IMR-90 (cell line): ENCODE data around the gene CTTN. TPM values are rescaled to one million over a fixed set of nuclear protein-coding genes. Genes with fewer than 3 reads are reported as not detected.

Source experiments
- ATAC-seq: fragments of 200-7000 bp; cut with Tn5 transposase; 2 replicates; pipeline ENCODE4 v1.9.1; 2020; ENCODE audit warnings: low read depth, mild to moderate bottlenecking, moderate library complexity
- BruUV-seq: library from RNA; stranded (reverse); fragments of 400-500 nt; replicated peaks from 2 replicates; lab custom pipeline; 2021; lab: Mats Ljungman, UMichigan
- CTCF ChIA-PET: fragments of 300-600 bp; formaldehyde crosslinking; extraction: SDS; loops from one replicate; lab custom pipeline; 2021; ENCODE audit warnings: antibody characterized with exemption; lab: Yijun Ruan, JAX
- POLR2A ChIA-PET: fragments of 300-600 bp; sonication (Branson Sonifier 250); formaldehyde crosslinking; loops from one replicate; lab custom pipeline; 2022; ENCODE audit warnings: antibody characterized with exemption; ENCODE audit not compliant: unreplicated experiment; lab: Charles Lee
- DNase-seq: peaks from one replicate; pipeline ENCODE4 v3.0.0; 2013
- H2AFZ ChIP-seq: replicated peaks from 2 replicates; pipeline ENCODE3; 2013; ENCODE audit warnings: low read length, mild to moderate bottlenecking; ENCODE audit not compliant: poor library complexity
- H2AK5ac ChIP-seq: 2 replicates; pipeline ENCODE4 v1.6.1; 2013; ENCODE audit warnings: low read depth, low read length, inconsistent platforms
- H2AK9ac ChIP-seq: replicated peaks from 2 replicates; pipeline ENCODE3; 2013; ENCODE audit warnings: mild to moderate bottlenecking, low read depth, low read length, moderate library complexity; ENCODE audit not compliant: poor library complexity
- H2BK120ac ChIP-seq: 2 replicates; pipeline ENCODE4 v1.6.1; 2013; ENCODE audit warnings: low read depth, low read length, inconsistent platforms
- H2BK15ac ChIP-seq: 3 replicates; pipeline ENCODE4 v1.6.1; 2013; ENCODE audit warnings: low read depth, low read length, inconsistent platforms
- H2BK20ac ChIP-seq: 2 replicates; pipeline ENCODE4 v1.6.1; 2013; ENCODE audit warnings: low read depth, mild to moderate bottlenecking, inconsistent platforms, low read length, moderate library complexity
- H2BK5ac ChIP-seq: 2 replicates; pipeline ENCODE4 v1.6.1; 2013; ENCODE audit warnings: mild to moderate bottlenecking, low read depth, low read length, inconsistent platforms; ENCODE audit not compliant: poor library complexity, severe bottlenecking
- H3K14ac ChIP-seq: replicated peaks from 2 replicates; pipeline ENCODE4 v1.6.1; 2013; ENCODE audit warnings: low read depth, low read length, inconsistent platforms
- H3K18ac ChIP-seq: 2 replicates; pipeline ENCODE4 v1.6.1; 2013; ENCODE audit warnings: low read depth, low read length, control low read depth
- H3K23ac ChIP-seq: 2 replicates; pipeline ENCODE4 v1.6.1; 2013; ENCODE audit warnings: low read depth, low read length, inconsistent platforms
- H3K27ac ChIP-seq: 2 replicates; pipeline ENCODE4 v1.5.1; 2013; ENCODE audit warnings: mild to moderate bottlenecking, control low read depth, low read length; ENCODE audit not compliant: insufficient read depth
- H3K27me3 ChIP-seq: 2 replicates; pipeline ENCODE4 v1.6.1; 2013; ENCODE audit warnings: low read length; ENCODE audit not compliant: control insufficient read depth, insufficient read depth
- H3K36me3 ChIP-seq: 2 replicates; pipeline ENCODE4 v1.6.1; 2013; ENCODE audit warnings: low read length, mixed read lengths; ENCODE audit not compliant: control insufficient read depth, insufficient read depth
- H3K4ac ChIP-seq: 2 replicates; pipeline ENCODE4 v1.6.1; 2013; ENCODE audit warnings: low read depth, low read length, inconsistent platforms
- H3K4me1 ChIP-seq: 2 replicates; pipeline ENCODE4 v1.6.1; 2013; ENCODE audit warnings: low read length, mixed read lengths; ENCODE audit not compliant: control insufficient read depth, insufficient read depth
- H3K4me2 ChIP-seq: 2 replicates; pipeline ENCODE4 v1.6.1; 2013; ENCODE audit warnings: low read depth, mild to moderate bottlenecking, control low read depth, low read length, moderate library complexity
- H3K4me3 ChIP-seq: 2 replicates; pipeline ENCODE4 v1.5.1; 2013; ENCODE audit warnings: low read depth, mild to moderate bottlenecking, control low read depth, low read length, moderate library complexity; ENCODE audit not compliant: insufficient read depth
- H3K56ac ChIP-seq: 2 replicates; pipeline ENCODE4 v1.6.1; 2013; ENCODE audit warnings: low read length, inconsistent platforms; ENCODE audit not compliant: insufficient read depth; ENCODE audit errors: extremely low read depth
- H3K79me1 ChIP-seq, 2 experiments: 2 replicates each; pipeline ENCODE4 v1.6.1; 2013; ENCODE audit warnings: low read length in 2 of 2, inconsistent platforms in 1 of 2, low read depth in 1 of 2
- H3K9ac ChIP-seq: 2 replicates; pipeline ENCODE4 v1.6.1; 2013; ENCODE audit warnings: low read depth, low read length, control low read depth
- H3K9me1 ChIP-seq: 2 replicates; pipeline ENCODE4 v1.6.1; 2013; ENCODE audit warnings: low read length, inconsistent platforms; ENCODE audit not compliant: insufficient read depth
- H3K9me3 ChIP-seq: 2 replicates; pipeline ENCODE4 v1.6.1; 2013; ENCODE audit warnings: low read length; ENCODE audit not compliant: control insufficient read depth, insufficient read depth
- H4K20me1 ChIP-seq: 2 replicates; pipeline ENCODE4 v1.6.1; 2013; ENCODE audit warnings: low read length, inconsistent platforms; ENCODE audit not compliant: insufficient read depth
- H4K5ac ChIP-seq: 2 replicates; pipeline ENCODE4 v1.6.1; 2013; ENCODE audit warnings: mild to moderate bottlenecking, low read depth, low read length, control low read depth
- H4K8ac ChIP-seq, 2 experiments: 2 replicates each; pipeline ENCODE4 v1.6.1; 2013; ENCODE audit warnings: low read depth in 2 of 2, low read length in 2 of 2, control low read depth in 1 of 2, inconsistent platforms in 1 of 2
- H4K91ac ChIP-seq: 2 replicates; pipeline ENCODE4 v1.6.1; 2013; ENCODE audit warnings: low read depth, low read length, inconsistent platforms; ENCODE audit not compliant: insufficient read depth
- BHLHE40 ChIP-seq: fragments of 150-350 bp; IDR thresholded peaks from 2 replicates; pipeline ENCODE4 v1.6.1; 2016; ENCODE audit warnings: mild to moderate bottlenecking, low read depth, low read length
- CHD1 ChIP-seq: IDR thresholded peaks from 2 replicates; pipeline ENCODE4 v1.6.1; 2012; ENCODE audit warnings: low read depth, low read length, improper control_type of control experiment
- CTCF ChIP-seq: conservative IDR thresholded peaks from 2 replicates; pipeline ENCODE4 v1.5.1; 2012; ENCODE audit warnings: mild to moderate bottlenecking, low read depth, low read length, improper control_type of control experiment
- FOS ChIP-seq: fragments of 150-350 bp; IDR thresholded peaks from 2 replicates; pipeline ENCODE4 v1.6.1; 2016; ENCODE audit warnings: low read depth, low read length
- MAFK ChIP-seq: IDR thresholded peaks from 2 replicates; pipeline ENCODE4 v1.6.1; 2012; ENCODE audit warnings: low read depth, low read length, improper control_type of control experiment
- MAZ ChIP-seq: IDR thresholded peaks from 2 replicates; pipeline ENCODE4 v1.6.1; 2012; ENCODE audit warnings: low read depth, mild to moderate bottlenecking, low read length, improper control_type of control experiment, moderate library complexity, borderline replicate concordance
- MXI1 ChIP-seq: IDR thresholded peaks from 2 replicates; pipeline ENCODE4 v1.6.1; 2012; ENCODE audit warnings: low read depth, mild to moderate bottlenecking, low read length, moderate library complexity, borderline replicate concordance
- POLR2A ChIP-seq: IDR thresholded peaks from 2 replicates; pipeline ENCODE4 v1.6.1; 2012; ENCODE audit warnings: mild to moderate bottlenecking, low read depth, low read length
- RAD21 ChIP-seq: IDR thresholded peaks from 2 replicates; pipeline ENCODE4 v1.6.1; 2012; ENCODE audit warnings: low read length, improper control_type of control experiment
- RCOR1 ChIP-seq: IDR thresholded peaks from 2 replicates; pipeline ENCODE4 v1.6.1; 2012; ENCODE audit warnings: mild to moderate bottlenecking, low read length, improper control_type of control experiment; ENCODE audit not compliant: insufficient replicate concordance
- RFX5 ChIP-seq: IDR thresholded peaks from 2 replicates; pipeline ENCODE4 v1.8.0; 2012; ENCODE audit warnings: low read depth, mild to moderate bottlenecking, low read length, moderate library complexity
- SMC3 ChIP-seq: fragments of 150-350 bp; IDR thresholded peaks from 2 replicates; pipeline ENCODE4 v1.6.1; 2016; ENCODE audit warnings: low read depth, mild to moderate bottlenecking, antibody characterized with exemption, low read length, moderate library complexity
- USF2 ChIP-seq: fragments of 150-350 bp; IDR thresholded peaks from 2 replicates; pipeline ENCODE4 v1.6.1; 2017; ENCODE audit warnings: mild to moderate bottlenecking, antibody characterized with exemption, low read length, low read depth
- WGBS, 2 experiments: methylation state at CpG; one replicate each; pipeline versions ENCODE4 v1.1.5 to v1.1.7; 2013; ENCODE audit warnings: missing lambda C conversion rate in 2 of 2; ENCODE audit not compliant: insufficient read length in 1 of 2; ENCODE audit errors: extremely low coverage in 2 of 2; 5-methylcytosine and 5-hydroxymethylcytosine counted together
- dilution Hi-C: fragments of 300-500 bp; cut with HindIII; formaldehyde crosslinking; loops from one replicate; pipeline ENCODE4 v1.14.3; 2018; ENCODE audit warnings: low sequenced_read_pairs; ENCODE audit not compliant: unreplicated experiment
- in situ Hi-C: fragments of 300-500 bp; cut with MboI; formaldehyde crosslinking; loops from 3 replicates; pipeline ENCODE4 v1.14.3; 2019; ENCODE audit warnings: low sequenced_read_pairs, inconsistent platforms, mixed read lengths
- intact Hi-C: fragments of 100-400 bp; cut with micrococcal nuclease; formaldehyde crosslinking; loops from 2 replicates; pipeline ENCODE4 v1.10.0; 2022
- polyA plus RNA-seq, 3 experiments: library from polyadenylated mRNA; depleted of rRNA; stranded (reverse); fragments of >200 nt; gene quantifications; 2 replicates each; pipeline ENCODE4 v1.2.3, GENCODE V29; 2012; ENCODE audit warnings: low replicate concordance in 1 of 3
- total RNA-seq: library from RNA; depleted of rRNA; stranded (reverse); fragments of >200 nt; gene quantifications from 2 replicates; pipeline ENCODE4 v1.2.3, GENCODE V29; 2012

CTTN gene
- total and polyA plus RNA-seq, 2 of the 4 experiments (the other 2 are of a cell fraction) = 287 to 296 TPM

GRCh38 chr11:70414341-70415100, 16.2 kb downstream of the CTTN start (continued):
- TF ChIP-seq CHD1 = no peak

DNA sequence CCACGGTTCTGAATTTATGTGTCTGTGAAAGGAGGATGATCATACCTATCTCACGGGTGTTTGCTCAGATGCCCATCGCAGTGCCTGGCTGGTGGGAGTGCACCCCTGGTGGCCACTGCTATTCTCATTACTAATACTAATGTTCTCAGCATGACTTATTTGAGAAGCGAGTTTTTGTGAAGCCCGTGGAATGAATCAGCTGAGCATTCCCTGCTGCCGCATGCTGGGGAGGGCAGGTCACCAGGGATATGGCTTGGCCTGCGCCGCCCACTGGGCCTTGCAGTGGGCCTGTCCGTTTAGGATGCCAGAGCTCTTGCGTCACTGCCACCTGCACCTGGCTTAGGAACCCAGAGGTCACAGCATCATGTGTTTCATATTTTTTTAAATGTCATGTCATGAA, 16.9 kb downstream of the CTTN start:
- Histone ChIP-seq H3K79me1 (peaks cover 22 to 80% of the 10 kb centered on the region in 2 experiments), H2AFZ (no peak overlapping the region), H2BK5ac (peak overlapping the region; percentile 11), H3K4ac (no peak overlapping the region), H2BK20ac (no peak overlapping the region), H3K4me1 (peaks cover 6% of the 10 kb centered on the region), H3K9me1 (no peaks in the 10 kb centered on the region; the same call in 1 of the 2 replicates), H3K9me3 (no peaks in the 10 kb centered on the region), H4K5ac (no peak overlapping the region), H3K4me2 (no peak overlapping the region), H2BK120ac (no peak overlapping the region), H4K91ac (no peak overlapping the region), H2AK9ac (no peak overlapping the region), H3K18ac (no peak overlapping the region), H3K4me3 (no peak overlapping the region), H2BK15ac (no peak overlapping the region), H2AK5ac (no peak overlapping the region), H4K20me1 (peaks cover 83% of the 10 kb centered on the region), H3K23ac (no peak overlapping the region), H3K36me3 (peaks cover 82% of the 10 kb centered on the region), H3K14ac (no peak overlapping the region), H3K56ac (no peak overlapping the region), H4K8ac (no peak overlapping the region), H3K27ac (peak overlapping the region; percentile 11; the same call in 1 of the 2 replicates), H3K9ac (no peak overlapping the region), H3K27me3 (no peaks in the 10 kb centered on the region)
- DNase-seq (peak; percentile 96), ATAC-seq (peak; percentile 93)
- intact Hi-C loops = loop anchor here (1.0 to 5.0 kb wide), 2 partner anchors 33 to 213 kb away; partner anchors contain the start of gene FADD
- dilution Hi-C loops = no loop called here
- in situ Hi-C loops = no loop called here
- BruUV-seq = no TSS peak
- 0% methylated on average over 1 of the region's 10 CpGs; no CpG with 5 or more reads in 1 of the 2 experiments for WGBS, 2 experiments
- ChIA-PET CTCF (interaction anchor here (0.6 to 1.3 kb wide), 5 partner anchors 11 to 724 kb away, joined by 3 to 8 read pairs (median 6); no protein-coding TSS in a partner anchor), POLR2A (no interaction called here)
- TF ChIP-seq RAD21 (peak; percentile 67), BHLHE40 (peak; percentile 63), MXI1 (peak; percentile 89; the same call in 1 of the 2 replicates), RFX5 (no peak), MAZ (peak; percentile 59; the same call in 1 of the 2 replicates), USF2 (peak; percentile 61; the same call in 1 of the 2 replicates), MAFK (no peak), POLR2A (no peak), RCOR1 (peak; percentile 76), CTCF (peak; percentile 73), SMC3 (peak; percentile 49), CHD1 (no peak), FOS (peak; percentile 42; the same call in 1 of the 2 replicates)
